GM12878 (cell line): ENCODE data around the gene TELO2.

Experiments used
- CTCF ChIP-seq, 3 experiments: IDR thresholded peaks in 2 of 3; conservative IDR thresholded peaks in 1 of 3; 2 replicates each; pipeline ENCODE4 v1.5.1; 2011; ENCODE audit warnings: low read depth in 3 of 3, low read length in 3 of 3, mild to moderate bottlenecking in 3 of 3, control low read depth in 2 of 3, moderate library complexity in 2 of 3, inconsistent platforms in 1 of 3, mixed read lengths in 1 of 3; ENCODE audit not compliant: control insufficient read depth in 2 of 3, insufficient read depth in 1 of 3; ENCODE audit errors: extremely low read depth in 1 of 3
- POLR2A ChIP-seq: IDR thresholded peaks from 2 replicates; pipeline ENCODE4 v1.6.1; 2011; ENCODE audit warnings: low read depth, mild to moderate bottlenecking, low read length
- RCOR1 ChIP-seq: conservative IDR thresholded peaks from 2 replicates; pipeline ENCODE4 v1.6.1; 2012; ENCODE audit warnings: low read depth, low read length, improper control_type of control experiment
- SRF ChIP-seq, 2 experiments: IDR thresholded peaks; 2 replicates each; pipeline ENCODE4 v1.6.1; 2011; ENCODE audit warnings: low read depth in 2 of 2, low read length in 2 of 2, mild to moderate bottlenecking in 1 of 2, moderate library complexity in 1 of 2
- TF ChIP-seq, protein P1 (sequence below): fragments of 450-650 bp; IDR thresholded peaks from 2 replicates; pipeline ENCODE4 v1.6.1; 2018; ENCODE audit warnings: borderline replicate concordance, mild to moderate bottlenecking; ENCODE audit not compliant: partially characterized antibody

DNA sequence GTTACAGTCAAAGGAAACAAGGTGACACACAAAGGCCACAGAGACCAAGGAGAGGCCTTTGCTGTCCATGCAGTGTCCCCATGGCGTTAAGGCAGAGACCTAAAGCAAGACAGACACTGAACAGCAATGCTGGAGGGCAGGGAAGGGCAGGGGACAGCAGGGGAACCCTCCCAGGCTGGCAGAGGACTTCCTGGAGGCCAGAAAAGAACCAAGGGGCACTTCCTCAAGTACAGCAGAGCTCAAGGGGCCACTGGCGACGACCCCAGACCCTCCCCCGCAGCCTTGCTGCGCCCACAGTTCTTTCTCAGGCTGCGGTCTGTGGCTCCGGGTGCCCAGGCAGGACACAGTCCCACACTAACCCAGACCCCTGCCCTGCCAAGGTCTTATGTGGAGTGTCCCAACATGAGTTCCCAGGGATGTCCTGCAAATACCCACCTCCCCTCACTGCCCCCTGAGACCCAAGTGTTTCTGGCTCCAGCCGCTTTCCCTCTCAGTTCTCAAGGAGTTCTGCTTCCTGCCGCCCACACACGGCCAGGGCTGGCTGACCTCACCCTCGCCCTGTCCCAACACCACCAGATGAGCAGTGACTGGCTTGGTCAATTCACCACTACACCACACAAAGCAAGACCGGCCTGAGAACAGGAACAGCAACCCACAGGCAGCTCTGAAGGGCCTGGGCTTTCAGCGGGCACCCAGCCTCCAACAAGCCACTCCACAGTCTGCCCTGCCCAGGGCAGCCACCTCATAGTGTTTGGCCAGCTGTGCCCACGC lies 22.5 kb upstream of the TELO2 start:
- TF ChIP-seq, protein P1, sequence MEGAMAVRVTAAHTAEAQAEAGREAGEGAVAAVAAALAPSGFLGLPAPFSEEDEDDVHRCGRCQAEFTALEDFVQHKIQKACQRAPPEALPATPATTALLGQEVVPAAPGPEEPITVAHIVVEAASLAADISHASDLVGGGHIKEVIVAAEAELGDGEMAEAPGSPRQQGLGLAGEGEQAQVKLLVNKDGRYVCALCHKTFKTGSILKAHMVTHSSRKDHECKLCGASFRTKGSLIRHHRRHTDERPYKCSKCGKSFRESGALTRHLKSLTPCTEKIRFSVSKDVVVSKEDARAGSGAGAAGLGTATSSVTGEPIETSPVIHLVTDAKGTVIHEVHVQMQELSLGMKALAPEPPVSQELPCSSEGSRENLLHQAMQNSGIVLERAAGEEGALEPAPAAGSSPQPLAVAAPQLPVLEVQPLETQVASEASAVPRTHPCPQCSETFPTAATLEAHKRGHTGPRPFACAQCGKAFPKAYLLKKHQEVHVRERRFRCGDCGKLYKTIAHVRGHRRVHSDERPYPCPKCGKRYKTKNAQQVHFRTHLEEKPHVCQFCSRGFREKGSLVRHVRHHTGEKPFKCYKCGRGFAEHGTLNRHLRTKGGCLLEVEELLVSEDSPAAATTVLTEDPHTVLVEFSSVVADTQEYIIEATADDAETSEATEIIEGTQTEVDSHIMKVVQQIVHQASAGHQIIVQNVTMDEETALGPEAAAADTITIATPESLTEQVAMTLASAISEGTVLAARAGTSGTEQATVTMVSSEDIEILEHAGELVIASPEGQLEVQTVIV = no peak
- TF ChIP-seq SRF (IDR thresholded peaks at IDR 0.05; ENCODE audit: low read depth in 2 of 2, low read length in 2 of 2) = no peak
- peak; percentile 64 for TF ChIP-seq POLR2A
- TF ChIP-seq RCOR1 = no peak
- no peak for TF ChIP-seq CTCF (IDR thresholded peaks at IDR 0.05 in 2 of 3, conservative IDR thresholded peaks at IDR 0.05 in 1 of 3; ENCODE audit: control insufficient read depth in 2 of 3, extremely low read depth in 1 of 3, insufficient read depth in 1 of 3, low read depth in 3 of 3, low read length in 3 of 3)
